ENCODE data around the gene CEBPE. TPM values are rescaled to one million over a fixed set of nuclear protein-coding genes. Genes with fewer than 3 reads are reported as not detected.

The CEBPE gene
- polyA plus RNA-seq, 2 donors = 0.02 TPM; not detected in 1

GRCh38 chr14:23125011-23125410 lies 6.0 kb upstream of the CEBPE start:
- H3K9me3 ChIP-seq (ENCODE audit: control insufficient read depth in 2 of 2, insufficient read depth in 1 of 2, low read depth in 1 of 2, low read length in 1 of 2) = no peaks in the 10 kb centered on the region
- peaks cover 0 to 6% of the 10 kb centered on the region in 2 donors for H3K36me3 ChIP-seq (ENCODE audit: control insufficient read depth in 2 of 2, insufficient read depth in 2 of 2, low read length in 1 of 2)
- no peaks in the 10 kb centered on the region for H3K27me3 ChIP-seq (ENCODE audit: control insufficient read depth in 1 of 2, insufficient read depth in 2 of 2, low read length in 2 of 2)
- 63 to 67% methylated on average over 3 of the region's 3 CpGs for WGBS, 2 donors
- H3K4me3 ChIP-seq (ENCODE audit: low read depth in 1 of 2, low read length in 2 of 2) = no peak overlapping the region
- no peak overlapping the region for H3K27ac ChIP-seq (ENCODE audit: low read depth in 2 of 2, low read length in 1 of 2)
- peaks cover 2 to 16% of the 10 kb centered on the region in 2 donors for H3K4me1 ChIP-seq (ENCODE audit: control insufficient read depth in 2 of 2, insufficient read depth in 2 of 2, low read length in 1 of 2)

- Histone ChIP-seq H3K36me3 (ENCODE audit: control insufficient read depth in 2 of 2, insufficient read depth in 2 of 2, low read length in 1 of 2) (peaks cover 0 to 6% of the 10 kb centered on the region in 2 donors), H3K27ac (ENCODE audit: low read depth in 2 of 2, low read length in 1 of 2) (no peak overlapping the region), H3K4me1 (ENCODE audit: control insufficient read depth in 2 of 2, insufficient read depth in 2 of 2, low read length in 1 of 2) (peaks cover 2 to 16% of the 10 kb centered on the region in 2 donors), H3K27me3 (ENCODE audit: control insufficient read depth in 1 of 2, insufficient read depth in 2 of 2, low read length in 2 of 2) (no peaks in the 10 kb centered on the region), H3K9me3 (ENCODE audit: control insufficient read depth in 2 of 2, insufficient read depth in 1 of 2, low read depth in 1 of 2, low read length in 1 of 2) (no peaks in the 10 kb centered on the region), H3K4me3 (ENCODE audit: low read depth in 1 of 2, low read length in 2 of 2) (no peak overlapping the region)
- 87 to 90% methylated on average over 13 of the region's 13 CpGs for WGBS, 2 donors
Observed at GRCh38 chr14:23124337-23124954, 5.4 kb upstream of the CEBPE start.

GRCh38 chr14:23123419-23123818 lies 4.4 kb upstream of the CEBPE start:
- no peaks in the 10 kb centered on the region for H3K27me3 ChIP-seq (ENCODE audit: control insufficient read depth in 1 of 2, insufficient read depth in 2 of 2, low read length in 2 of 2)
- H3K36me3 ChIP-seq (ENCODE audit: control insufficient read depth in 2 of 2, insufficient read depth in 2 of 2, low read length in 1 of 2) = peaks cover 0 to 6% of the 10 kb centered on the region in 2 donors
- peaks cover 2 to 15% of the 10 kb centered on the region in 2 donors for H3K4me1 ChIP-seq (ENCODE audit: control insufficient read depth in 2 of 2, insufficient read depth in 2 of 2, low read length in 1 of 2)
- no peak overlapping the region for H3K27ac ChIP-seq (ENCODE audit: low read depth in 2 of 2, low read length in 1 of 2)
- H3K4me3 ChIP-seq (ENCODE audit: low read depth in 1 of 2, low read length in 2 of 2) = no peak overlapping the region
- H3K9me3 ChIP-seq (ENCODE audit: control insufficient read depth in 2 of 2, insufficient read depth in 1 of 2, low read depth in 1 of 2, low read length in 1 of 2) = no peaks in the 10 kb centered on the region
- WGBS, 2 donors = 35% methylated on average over 8 of the region's 8 CpGs

- 91% methylated on average over 6 of the region's 6 CpGs for WGBS, 2 donors
- Histone ChIP-seq H3K36me3 (ENCODE audit: control insufficient read depth in 2 of 2, insufficient read depth in 2 of 2, low read length in 1 of 2) (peaks cover 0 to 4% of the 10 kb centered on the region in 2 donors), H3K27ac (ENCODE audit: low read depth in 2 of 2, low read length in 1 of 2) (no peak overlapping the region)
Observed at GRCh38 chr14:23122086-23122485, 3.0 kb upstream of the CEBPE start.

GRCh38 chr14:23121361-23121771 lies 2.3 kb upstream of the CEBPE start:
- Histone ChIP-seq H3K27ac (ENCODE audit: low read depth in 2 of 2, low read length in 1 of 2) (no peak overlapping the region), H3K27me3 (ENCODE audit: control insufficient read depth in 1 of 2, insufficient read depth in 2 of 2, low read length in 2 of 2) (no peaks in the 10 kb centered on the region), H3K4me1 (ENCODE audit: control insufficient read depth in 2 of 2, insufficient read depth in 2 of 2, low read length in 1 of 2) (peaks cover 2 to 11% of the 10 kb centered on the region in 2 donors), H3K36me3 (ENCODE audit: control insufficient read depth in 2 of 2, insufficient read depth in 2 of 2, low read length in 1 of 2) (no peaks in the 10 kb centered on the region), H3K9me3 (ENCODE audit: control insufficient read depth in 2 of 2, insufficient read depth in 1 of 2, low read depth in 1 of 2, low read length in 1 of 2) (no peaks in the 10 kb centered on the region), H3K4me3 (ENCODE audit: low read depth in 1 of 2, low read length in 2 of 2) (no peak overlapping the region)
- WGBS, 2 donors = 42 to 56% methylated on average over 6 of the region's 6 CpGs

More at GRCh38 chr14:23122086-23122485, 3.0 kb upstream of the CEBPE start:
- no peak overlapping the region for H3K4me3 ChIP-seq (ENCODE audit: low read depth in 1 of 2, low read length in 2 of 2)
- no peaks in the 10 kb centered on the region for H3K9me3 ChIP-seq (ENCODE audit: control insufficient read depth in 2 of 2, insufficient read depth in 1 of 2, low read depth in 1 of 2, low read length in 1 of 2)
- peaks cover 2 to 11% of the 10 kb centered on the region in 2 donors for H3K4me1 ChIP-seq (ENCODE audit: control insufficient read depth in 2 of 2, insufficient read depth in 2 of 2, low read length in 1 of 2)
- H3K27me3 ChIP-seq (ENCODE audit: control insufficient read depth in 1 of 2, insufficient read depth in 2 of 2, low read length in 2 of 2) = no peaks in the 10 kb centered on the region

GRCh38 chr14:23120541-23121251 lies 1.6 kb upstream of the CEBPE start:
- 17 to 19% methylated on average over 9 of the region's 9 CpGs for WGBS, 2 donors
- Histone ChIP-seq H3K27ac (ENCODE audit: low read depth in 2 of 2, low read length in 1 of 2) (no peak overlapping the region), H3K27me3 (ENCODE audit: control insufficient read depth in 1 of 2, insufficient read depth in 2 of 2, low read length in 2 of 2) (no peaks in the 10 kb centered on the region), H3K4me1 (ENCODE audit: control insufficient read depth in 2 of 2, insufficient read depth in 2 of 2, low read length in 1 of 2) (peaks cover 2 to 11% of the 10 kb centered on the region in 2 donors), H3K4me3 (ENCODE audit: low read depth in 1 of 2, low read length in 2 of 2) (no peak overlapping the region), H3K36me3 (ENCODE audit: control insufficient read depth in 2 of 2, insufficient read depth in 2 of 2, low read length in 1 of 2) (no peaks in the 10 kb centered on the region), H3K9me3 (ENCODE audit: control insufficient read depth in 2 of 2, insufficient read depth in 1 of 2, low read depth in 1 of 2, low read length in 1 of 2) (no peaks in the 10 kb centered on the region)

GRCh38 chr14:23119363-23120327 lies 590 bp upstream of the CEBPE start:
- no peaks in the 10 kb centered on the region for H3K9me3 ChIP-seq (ENCODE audit: control insufficient read depth in 2 of 2, insufficient read depth in 1 of 2, low read depth in 1 of 2, low read length in 1 of 2)
- H3K27ac ChIP-seq (ENCODE audit: low read depth in 2 of 2, low read length in 1 of 2) = no peak overlapping the region
- H3K36me3 ChIP-seq (ENCODE audit: control insufficient read depth in 2 of 2, insufficient read depth in 2 of 2, low read length in 1 of 2) = no peaks in the 10 kb centered on the region
- H3K4me3 ChIP-seq (ENCODE audit: low read depth in 1 of 2, low read length in 2 of 2) = no peak overlapping the region
- H3K27me3 ChIP-seq (ENCODE audit: control insufficient read depth in 1 of 2, insufficient read depth in 2 of 2, low read length in 2 of 2) = no peaks in the 10 kb centered on the region
- 67 to 70% methylated on average over 16 of the region's 16 CpGs for WGBS, 2 donors
- H3K4me1 ChIP-seq (ENCODE audit: control insufficient read depth in 2 of 2, insufficient read depth in 2 of 2, low read length in 1 of 2) = peaks cover 2 to 13% of the 10 kb centered on the region in 2 donors

DNA sequence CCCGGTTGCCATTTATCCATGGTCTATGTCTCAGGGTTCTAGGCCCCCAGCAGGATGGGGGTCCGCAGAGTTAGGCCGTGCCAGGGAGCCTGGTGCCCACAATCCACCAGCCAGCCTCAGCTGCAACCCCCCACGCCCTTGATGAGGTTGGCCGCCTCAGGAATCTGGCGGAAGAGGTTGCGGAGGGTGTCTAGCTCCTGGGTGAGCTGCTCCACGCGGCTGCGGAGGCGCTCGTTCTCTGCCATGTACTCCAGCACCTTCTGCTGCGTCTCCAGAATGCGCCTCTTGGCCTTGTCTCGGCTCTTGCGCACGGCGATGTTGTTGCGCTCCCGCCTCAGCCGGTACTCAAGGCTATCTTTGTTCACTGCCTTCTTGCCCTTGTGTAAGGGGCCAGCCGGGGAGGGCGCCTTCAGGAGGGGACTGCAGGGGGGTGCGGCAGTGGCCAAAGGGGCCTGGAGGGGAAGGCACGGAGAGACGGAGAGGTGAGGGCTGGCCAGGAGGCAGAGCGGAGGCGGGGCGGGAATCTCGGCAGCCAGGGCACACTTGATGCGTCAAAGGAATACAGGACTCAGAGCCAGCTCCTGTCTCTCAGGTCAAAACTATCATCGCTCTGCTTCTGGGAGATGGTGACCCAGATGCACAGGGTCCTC lies 1.6 kb downstream of the CEBPE start:
- Histone ChIP-seq H3K4me1 (ENCODE audit: control insufficient read depth in 2 of 2, insufficient read depth in 2 of 2, low read length in 1 of 2) (peaks cover 0 to 2% of the 10 kb centered on the region in 2 donors), H3K4me3 (ENCODE audit: low read depth in 1 of 2, low read length in 2 of 2) (no peak overlapping the region), H3K9me3 (ENCODE audit: control insufficient read depth in 2 of 2, insufficient read depth in 1 of 2, low read depth in 1 of 2, low read length in 1 of 2) (peaks cover 0 to 2% of the 10 kb centered on the region in 2 donors), H3K27ac (ENCODE audit: low read depth in 2 of 2, low read length in 1 of 2) (no peak overlapping the region), H3K36me3 (ENCODE audit: control insufficient read depth in 2 of 2, insufficient read depth in 2 of 2, low read length in 1 of 2) (no peaks in the 10 kb centered on the region), H3K27me3 (ENCODE audit: control insufficient read depth in 1 of 2, insufficient read depth in 2 of 2, low read length in 2 of 2) (no peaks in the 10 kb centered on the region)
- 90 to 91% methylated on average over 32 of the region's 32 CpGs for WGBS, 2 donors

DNA sequence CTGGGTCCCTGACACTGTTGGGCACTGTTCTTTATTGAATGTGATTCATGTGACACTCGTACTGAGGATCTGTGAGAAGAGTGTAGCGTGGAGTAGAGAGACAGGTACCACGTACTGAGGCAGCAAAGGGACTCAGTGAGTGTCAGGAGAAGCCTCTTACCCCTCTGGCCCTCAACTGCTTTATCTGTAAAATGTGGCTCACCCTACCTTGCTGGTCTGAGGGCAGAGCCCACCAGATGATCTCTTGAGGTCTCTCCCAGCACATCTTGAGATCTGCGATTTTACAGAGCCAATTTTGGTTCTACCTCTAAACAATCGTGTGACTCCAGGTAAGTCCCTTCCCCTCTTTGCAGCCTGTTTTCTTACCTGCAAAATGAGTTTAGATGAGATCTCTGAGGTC lies 3.1 kb downstream of the CEBPE start:
- 83 to 89% methylated on average over 5 of the region's 5 CpGs for whole genome bisulfite sequencing, 2 donors
- no peak overlapping the region for H3K27ac ChIP-seq (ENCODE audit: low read depth in 2 of 2, low read length in 1 of 2)
- H3K4me3 ChIP-seq (ENCODE audit: low read depth in 1 of 2, low read length in 2 of 2) = no peak overlapping the region
- H3K9me3 ChIP-seq (ENCODE audit: control insufficient read depth in 2 of 2, insufficient read depth in 1 of 2, low read depth in 1 of 2, low read length in 1 of 2) = peaks cover 0 to 2% of the 10 kb centered on the region in 2 donors
- no peaks in the 10 kb centered on the region for H3K36me3 ChIP-seq (ENCODE audit: control insufficient read depth in 2 of 2, insufficient read depth in 2 of 2, low read length in 1 of 2)
- peaks cover 0 to 2% of the 10 kb centered on the region in 2 donors for H3K4me1 ChIP-seq (ENCODE audit: control insufficient read depth in 2 of 2, insufficient read depth in 2 of 2, low read length in 1 of 2)
- no peaks in the 10 kb centered on the region for H3K27me3 ChIP-seq (ENCODE audit: control insufficient read depth in 1 of 2, insufficient read depth in 2 of 2, low read length in 2 of 2)
